GM21367 (cell line): Measurements from ENCODE around the gene MYL7.

Experiments used
- ATAC-seq: cut with Tn5 transposase; IDR thresholded peaks from one replicate; pipeline ENCODE4 v1.9.1; 2021; ENCODE audit not compliant: unreplicated experiment

MYL7 gene

GRCh38 chr7:44150966-44151941, 10.1 kb upstream of the MYL7 start:
- no peak for ATAC-seq

- no peak for ATAC-seq
These were observed 9.3 kb upstream of the MYL7 start for GRCh38 chr7:44150466-44150832.

- ATAC-seq: no peak
These were observed 8.7 kb upstream of the MYL7 start for GRCh38 chr7:44149571-44150465.

DNA sequence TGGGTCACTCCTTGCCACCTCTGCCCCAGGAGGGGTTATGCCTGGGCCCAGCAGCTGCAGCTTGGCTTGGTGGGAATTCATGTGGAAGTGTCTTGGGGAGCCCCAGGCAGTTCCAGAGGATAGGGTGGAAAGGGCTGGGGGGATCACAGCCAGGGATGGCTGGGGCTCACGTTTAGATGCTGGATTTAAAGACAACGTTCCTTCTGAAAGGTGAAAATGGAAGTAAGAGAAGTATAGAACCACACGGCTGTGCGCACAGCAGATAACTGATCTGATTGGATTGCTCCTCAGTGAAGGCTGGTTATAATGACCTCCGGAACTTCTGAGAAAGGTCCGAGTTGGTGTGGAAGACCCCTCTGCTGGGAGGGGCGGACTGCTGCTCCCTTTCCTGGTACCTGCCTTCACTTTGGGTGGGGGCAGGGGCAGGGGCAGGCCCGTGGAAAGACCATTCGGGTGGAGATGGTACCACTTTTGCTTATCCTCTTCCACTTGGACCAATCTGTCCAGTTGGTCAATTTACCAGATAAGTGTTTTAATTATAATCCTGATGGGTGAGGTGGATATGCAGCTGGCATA, 7.9 kb upstream of the MYL7 start:
- no peak for ATAC-seq

DNA sequence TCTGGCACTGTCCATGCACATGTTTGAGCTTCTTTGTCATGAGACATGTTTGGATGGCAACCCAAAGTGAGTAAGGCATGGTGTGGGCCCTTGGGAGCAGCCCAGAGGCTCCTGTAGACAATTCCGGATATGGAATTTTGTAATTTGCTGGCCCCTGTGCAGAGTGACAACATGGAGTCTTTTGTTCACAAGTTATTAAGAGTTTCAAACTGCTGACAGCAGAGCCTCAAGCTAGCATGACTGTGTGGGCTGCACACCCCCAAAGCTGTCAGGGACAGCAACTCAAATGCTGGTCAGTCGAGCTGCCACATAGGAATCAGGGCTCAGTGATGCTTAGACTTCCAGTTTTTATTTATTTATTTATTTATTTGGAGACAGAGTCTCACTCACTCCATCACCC, 7.0 kb upstream of the MYL7 start:
- ATAC-seq: no peak

GRCh38 chr7:44147026-44147991, 6.2 kb upstream of the MYL7 start:
- no peak for ATAC-seq

DNA sequence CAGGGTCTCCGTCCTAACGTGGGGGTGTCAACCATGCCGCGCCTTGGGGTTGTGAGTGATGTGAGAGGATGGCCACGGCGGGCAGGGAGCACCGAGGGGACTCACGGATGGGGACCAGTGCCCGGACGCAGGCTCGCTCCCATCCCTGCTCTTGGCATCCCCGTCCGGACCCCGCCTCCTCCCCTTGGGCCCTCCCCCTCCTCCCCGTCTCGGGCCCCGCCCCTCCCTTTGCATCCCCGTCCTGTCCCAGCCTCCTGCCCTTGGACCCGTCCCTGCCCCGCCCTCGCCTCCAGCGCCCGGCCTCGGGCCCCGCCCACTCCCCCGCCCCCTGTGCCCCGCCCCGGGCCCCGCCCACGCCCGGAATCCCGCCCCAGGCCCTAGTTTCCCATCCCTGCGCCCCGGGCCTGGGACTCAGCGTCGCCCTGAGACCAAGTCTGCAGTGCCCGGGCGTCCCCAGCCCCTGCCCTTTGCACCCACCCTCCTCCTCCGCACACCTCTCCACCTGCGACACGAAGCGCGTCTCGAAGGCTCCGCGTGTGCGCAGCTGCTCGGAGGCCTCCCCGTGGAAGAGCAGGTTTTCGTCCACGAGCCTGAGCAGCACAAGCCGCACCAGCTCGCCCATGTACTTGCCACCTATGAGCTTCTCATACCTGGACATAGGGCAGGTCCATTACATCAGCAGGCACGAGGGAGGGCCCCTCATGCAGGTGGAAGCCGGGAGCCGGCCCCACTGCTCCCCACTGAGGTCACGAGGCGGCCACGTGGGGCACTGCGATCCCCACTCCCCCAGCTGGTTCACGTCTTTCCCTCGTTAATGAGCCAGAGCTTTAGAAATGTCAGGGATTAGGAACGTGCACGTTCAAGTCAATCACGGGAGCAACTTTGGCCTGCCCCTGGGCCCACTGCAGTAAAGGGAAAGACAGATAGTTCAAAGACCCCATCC, 5.1 kb upstream of the MYL7 start:
- ATAC-seq: no peak

- no peak for ATAC-seq
These were observed 4.4 kb upstream of the MYL7 start for GRCh38 chr7:44145479-44145968.

DNA sequence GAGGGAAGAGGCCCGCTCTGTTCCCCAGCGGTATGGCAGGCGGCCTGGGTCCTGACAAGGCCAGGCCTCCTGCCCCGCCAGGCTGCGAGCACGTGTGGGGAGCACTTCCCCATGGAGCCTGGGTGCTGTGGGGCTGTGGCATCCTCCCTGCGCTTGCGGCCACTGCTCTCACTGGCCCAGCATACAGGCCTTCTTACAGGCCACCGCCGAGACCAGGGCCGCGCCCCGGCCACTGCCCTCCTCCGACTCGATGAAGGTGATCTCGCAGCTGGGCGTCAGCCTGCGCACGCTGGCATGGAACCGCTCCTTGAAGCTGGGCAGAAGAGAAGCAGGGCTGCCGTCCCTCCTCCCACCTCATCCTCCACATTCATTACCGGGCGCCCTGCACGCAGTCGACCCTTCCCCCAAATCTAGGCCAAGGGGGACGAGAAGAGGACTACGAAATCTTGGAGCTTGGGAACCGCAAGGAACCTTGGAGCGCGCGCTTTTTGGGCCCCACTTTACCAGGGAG, 3.9 kb upstream of the MYL7 start:
- no peak for ATAC-seq

- ATAC-seq: no peak
These were observed 3.4 kb upstream of the MYL7 start for GRCh38 chr7:44144426-44144967.

- ATAC-seq: no peak
These were observed 2.6 kb upstream of the MYL7 start for GRCh38 chr7:44143646-44144250.

DNA sequence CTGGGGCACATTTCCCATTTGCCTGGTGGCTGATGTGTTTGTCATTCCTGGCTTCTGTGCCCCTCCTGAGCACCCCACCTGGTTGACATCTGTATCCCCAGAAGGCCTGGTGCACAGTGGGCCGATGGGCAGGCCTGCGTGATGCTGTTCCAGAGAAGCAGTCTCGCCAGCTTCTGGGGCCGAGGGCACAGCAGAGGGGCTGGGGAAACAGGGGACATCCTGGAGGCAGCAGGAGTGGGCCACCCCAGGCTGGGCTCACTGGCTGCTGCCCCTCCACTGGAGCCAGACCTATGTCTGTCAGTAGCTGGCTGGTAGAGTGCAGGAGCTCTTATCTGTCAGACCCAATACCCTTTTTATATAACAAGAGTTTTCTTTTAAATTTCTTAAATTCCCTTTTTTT, 896 bp upstream of the MYL7 start:
- no peak for ATAC-seq

DNA sequence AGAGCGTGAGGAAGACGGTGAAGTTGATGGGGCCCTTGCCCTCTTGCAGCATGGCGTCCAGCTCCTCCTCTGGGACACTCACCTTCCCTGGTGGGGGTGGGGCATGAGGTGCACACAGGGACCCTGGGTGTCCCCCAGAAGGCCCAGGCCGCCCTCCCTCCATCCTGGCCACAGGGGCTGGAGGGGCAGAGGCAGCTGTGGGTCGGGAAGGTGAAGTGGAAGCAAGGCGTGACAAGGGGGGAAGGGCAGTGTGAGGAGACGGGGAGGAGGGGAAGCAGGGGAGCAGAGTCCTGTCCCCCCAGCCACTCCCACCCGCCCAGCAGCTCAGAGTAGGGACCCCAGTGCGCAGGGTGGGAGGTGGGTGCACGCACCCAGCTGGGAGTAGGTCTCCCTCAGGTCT, 791 bp downstream of the MYL7 start:
- no peak for ATAC-seq

DNA sequence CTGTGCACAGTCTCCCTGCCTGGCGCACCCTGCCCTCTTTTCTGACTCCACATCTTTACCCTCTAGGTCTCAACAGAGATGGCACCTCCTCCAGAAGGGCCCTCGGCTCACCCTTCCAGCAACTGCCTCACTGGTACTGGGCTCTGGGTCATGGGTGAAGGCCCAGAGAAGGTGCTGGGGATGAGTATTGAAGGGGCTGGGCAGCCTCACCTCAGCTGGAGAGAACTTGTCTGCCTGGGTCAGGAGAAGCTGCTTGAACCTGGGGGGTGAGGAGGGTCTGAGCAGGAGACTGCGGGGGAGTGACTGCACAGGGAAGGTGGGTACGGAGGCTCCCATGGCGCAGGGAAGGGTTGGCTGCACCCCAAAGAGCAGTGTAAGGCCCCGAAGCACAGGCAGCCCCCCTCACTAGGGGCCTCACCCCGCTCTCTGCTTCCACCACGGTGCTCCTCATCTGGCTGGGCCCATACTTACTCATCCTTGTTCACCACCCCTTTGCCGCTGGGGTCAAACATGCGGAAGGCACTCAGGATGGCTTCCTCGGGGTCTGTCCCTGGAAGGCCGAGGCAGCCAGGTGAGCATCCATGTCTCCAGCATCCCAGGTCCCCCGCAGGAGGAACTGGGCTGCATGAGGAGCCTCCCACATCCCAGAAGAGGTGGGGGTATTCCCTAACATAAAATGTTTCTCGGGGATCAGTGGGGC, 1.7 kb downstream of the MYL7 start:
- ATAC-seq: no peak

DNA sequence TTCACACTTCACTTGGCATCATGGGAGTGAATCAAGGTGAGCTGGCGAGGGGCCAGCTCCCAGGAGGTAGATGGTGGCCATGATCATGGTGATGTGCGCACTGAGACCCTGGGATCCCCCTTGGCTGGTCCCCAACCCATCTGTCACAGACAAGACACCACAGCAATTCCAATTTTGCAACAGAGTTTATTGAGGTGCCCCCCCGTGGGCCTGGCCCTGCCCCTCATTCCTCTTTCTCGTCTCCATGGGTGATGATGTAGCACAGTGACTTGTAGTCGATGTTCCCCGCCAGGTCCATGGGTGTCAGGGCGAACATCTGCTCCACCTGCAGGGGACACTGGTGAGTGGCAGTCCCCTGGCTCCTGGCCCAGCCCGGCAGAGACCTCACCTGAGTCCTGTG, 2.4 kb downstream of the MYL7 start:
- ATAC-seq: no peak

DNA sequence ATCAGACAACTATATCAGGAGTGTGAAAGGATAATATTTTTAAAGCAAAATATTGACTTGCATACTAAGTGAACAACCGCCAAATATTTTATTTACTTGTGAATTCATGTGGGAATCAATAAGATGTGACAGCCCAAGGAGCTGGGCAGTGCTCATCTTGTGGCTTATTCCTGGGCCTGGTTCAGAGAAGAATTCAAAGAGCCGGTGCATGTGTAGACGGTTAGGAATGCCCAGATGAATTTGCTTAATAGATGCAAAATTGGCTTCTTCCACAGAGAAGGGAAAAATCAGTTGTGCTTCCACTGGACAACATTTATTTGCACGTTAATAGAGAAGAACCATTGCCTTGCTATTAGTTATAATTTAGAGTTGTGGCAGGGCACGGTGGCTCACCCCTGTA, 4.4 kb downstream of the MYL7 start:
- ATAC-seq: no peak

DNA sequence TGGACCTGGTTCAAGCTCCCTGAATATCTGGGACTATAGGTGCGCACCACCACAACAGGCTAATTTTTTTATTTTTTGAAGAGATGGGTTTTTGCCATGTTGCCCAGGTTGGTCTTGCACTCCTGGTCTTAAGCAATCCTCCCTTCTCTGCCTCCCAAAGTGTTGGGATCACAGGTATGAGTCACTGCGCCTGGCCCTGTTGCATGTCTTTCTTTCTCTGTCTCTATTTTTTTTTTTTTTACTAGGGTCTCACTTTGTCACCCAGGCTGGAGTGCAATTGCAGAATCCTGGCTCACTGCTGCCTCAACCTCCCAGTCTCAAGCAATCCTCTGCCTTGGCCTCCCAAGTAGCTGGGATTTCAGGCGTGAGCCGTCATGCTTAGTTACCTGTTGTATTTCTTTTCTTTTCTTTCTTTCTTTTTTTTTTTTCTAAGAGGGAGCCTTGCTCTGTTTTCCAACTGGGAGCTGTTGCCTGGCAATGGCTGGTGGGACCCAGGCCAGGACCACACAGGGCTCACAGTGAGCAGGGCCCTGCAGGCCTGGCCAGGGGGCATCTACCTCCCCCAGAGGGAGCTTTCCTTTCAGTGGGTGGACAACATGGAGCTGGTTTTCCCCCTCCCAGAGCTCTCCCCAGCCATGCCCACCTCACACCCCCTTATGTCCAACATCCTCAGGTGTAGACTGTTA, 6.0 kb downstream of the MYL7 start:
- ATAC-seq: no peak
